Stimulated activated CD8-positive, alpha-beta memory T cell treated with anti-CD3 and anti-CD28 coated beads, Interleukin-15, amount 100 ng/mL, for 1 hour (primary cell): ENCODE results near the gene FUT8.

ENCODE experiments used
- DNase-seq: peaks from one replicate; pipeline ENCODE4 v3.0.0-alpha.2; 2020; ENCODE audit warnings: low read depth

The FUT8 gene

DNA sequence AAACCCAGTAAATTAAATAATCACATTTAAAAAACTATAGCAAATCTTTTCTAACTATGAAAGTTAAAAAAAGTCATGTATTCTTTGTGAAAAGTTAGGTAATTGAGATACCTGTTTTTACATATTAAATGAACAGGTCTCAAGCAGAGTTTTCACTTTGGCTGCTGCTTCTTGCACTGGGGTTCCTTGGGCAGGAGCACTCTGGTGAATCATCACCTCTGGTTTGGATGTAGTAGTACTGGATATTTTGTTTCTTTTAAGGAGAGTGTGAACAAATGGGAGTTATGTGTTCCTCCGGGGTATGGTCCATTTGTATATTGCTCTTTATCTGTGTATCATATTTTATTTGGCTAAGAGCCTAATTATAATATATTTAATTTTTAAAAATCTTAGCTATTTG lies 82.7 kb downstream of the FUT8 start:
- DNase-seq: no peak

GRCh38 chr14:65496178-65496993 lies 83.9 kb downstream of the FUT8 start:
- no peak for DNase-seq

- DNase-seq: no peak
These were observed 86.6 kb downstream of the FUT8 start for GRCh38 chr14:65499138-65499537.

DNA sequence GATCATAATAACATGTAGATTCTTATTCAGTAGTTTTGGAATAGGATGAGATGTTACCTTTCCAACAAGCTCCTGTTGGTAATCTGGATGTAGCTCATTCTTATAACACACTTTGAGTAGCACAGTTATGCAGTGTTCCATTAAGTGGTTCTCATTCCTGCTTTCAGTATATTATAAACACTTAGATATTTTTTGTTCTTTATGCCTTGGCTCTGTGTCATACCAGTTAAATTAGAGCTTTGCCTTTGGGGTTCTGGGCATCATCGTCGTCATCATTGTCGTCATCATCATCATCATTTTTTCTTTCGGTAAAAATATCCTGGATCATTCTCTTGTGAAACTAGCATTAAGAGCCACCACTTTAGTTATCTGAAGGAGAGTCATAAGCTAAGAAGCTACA lies 87.5 kb downstream of the FUT8 start:
- DNase-seq: no peak

GRCh38 chr14:65501328-65501727 lies 88.8 kb downstream of the FUT8 start:
- no peak for DNase-seq

- DNase-seq: no peak
These were observed 90.2 kb downstream of the FUT8 start for GRCh38 chr14:65502676-65503124.

- no peak for DNase-seq
These were observed 91.2 kb downstream of the FUT8 start for GRCh38 chr14:65503771-65504170.

DNA sequence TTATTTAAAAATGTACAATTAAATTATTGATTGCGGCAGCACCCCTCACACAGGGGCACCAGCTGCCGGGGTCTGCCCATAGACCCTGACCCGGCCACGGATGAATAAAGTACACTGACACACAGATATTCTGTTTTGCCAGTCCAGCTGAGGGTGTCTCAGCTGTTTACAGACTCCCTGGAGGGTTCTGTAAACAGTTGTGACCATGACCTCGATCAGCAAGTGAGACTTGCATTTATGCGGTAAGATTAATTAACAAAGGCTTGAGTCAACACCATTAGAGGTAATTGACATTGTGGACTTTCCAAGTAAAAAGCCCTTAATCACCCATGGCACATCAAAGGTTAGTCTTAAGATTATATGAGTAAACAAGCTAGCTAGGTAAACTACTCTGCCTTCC lies 94.3 kb downstream of the FUT8 start:
- DNase-seq: no peak

DNA sequence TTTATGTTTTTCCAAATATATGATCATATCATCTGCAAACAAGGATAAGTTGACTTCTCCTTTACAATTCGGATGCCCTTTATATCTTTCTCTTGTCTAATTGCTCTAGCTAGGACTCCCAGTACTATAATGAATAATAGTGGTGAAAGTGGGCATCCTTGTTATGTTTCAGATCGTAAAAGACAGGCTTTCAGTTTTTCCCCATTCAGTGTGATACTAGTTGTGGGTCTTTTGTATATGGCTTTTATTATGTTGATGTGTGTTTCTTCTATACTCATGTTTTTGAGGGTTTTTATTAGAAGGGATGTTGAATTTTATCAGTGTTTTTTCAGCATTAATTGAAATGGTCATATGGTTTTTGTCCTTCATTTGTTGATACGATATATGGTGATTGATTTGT lies 97.3 kb downstream of the FUT8 start:
- no peak for DNase-seq

DNA sequence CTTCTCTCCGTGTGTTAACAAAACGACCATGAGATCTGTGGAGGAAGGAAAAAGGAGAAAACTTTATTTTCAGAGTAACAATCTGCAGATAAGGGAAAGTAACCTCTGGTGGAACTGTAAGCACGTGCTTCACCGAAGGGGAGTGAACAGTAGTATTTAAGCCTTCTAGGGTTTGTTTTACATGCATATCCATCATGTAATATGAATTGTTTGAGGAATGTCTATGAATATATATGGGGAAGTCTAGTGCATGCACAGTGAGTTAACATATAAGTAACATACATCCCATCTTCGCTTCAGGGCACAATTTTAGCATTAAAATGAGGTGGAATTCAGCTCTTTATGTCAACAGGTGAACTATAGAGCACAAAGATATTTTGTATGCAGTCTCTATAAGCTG lies 101.1 kb downstream of the FUT8 start:
- DNase-seq: no peak

DNA sequence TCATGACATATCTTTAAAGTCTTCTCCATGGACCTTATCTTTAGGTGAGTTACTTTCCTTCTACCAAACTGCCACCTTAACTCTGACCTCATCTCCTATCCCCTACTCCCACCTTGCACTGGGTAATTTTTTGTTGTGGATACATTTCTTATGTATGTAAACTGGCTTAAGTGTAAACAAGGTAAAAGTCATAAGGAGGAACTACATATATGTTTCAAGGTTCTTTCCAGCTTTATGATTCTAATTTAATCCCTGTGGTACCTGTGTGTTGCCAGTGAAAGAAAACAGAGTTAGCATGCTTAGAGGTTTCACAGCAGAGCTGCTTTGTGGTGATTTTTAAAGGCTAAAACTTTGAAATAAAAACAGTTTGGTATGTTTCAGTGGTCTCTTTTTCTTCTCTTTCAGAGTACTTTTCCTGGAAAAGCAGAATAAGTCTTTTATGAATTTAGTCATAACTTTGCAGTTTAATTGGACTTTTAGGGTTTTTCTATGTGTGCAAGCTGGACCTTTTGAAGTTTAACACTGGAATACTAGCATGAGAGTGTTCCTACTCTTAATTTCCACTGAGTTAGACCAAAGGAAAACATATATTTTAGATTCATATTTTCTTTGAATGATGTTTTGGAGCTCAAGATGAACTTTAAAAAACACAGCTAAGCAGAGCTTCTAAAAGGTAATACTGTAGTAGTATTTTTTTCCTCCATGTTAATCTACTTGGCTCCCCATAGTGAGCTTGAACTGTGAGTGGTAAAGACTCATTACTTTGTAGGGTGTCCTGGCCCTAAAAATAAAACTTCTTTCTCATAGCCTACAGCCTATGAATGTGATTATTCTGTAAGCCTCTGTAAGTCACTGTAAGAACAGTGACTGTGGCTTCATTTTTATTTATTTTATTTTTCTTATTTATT lies 105.4 kb downstream of the FUT8 start:
- no peak for DNase-seq

- DNase-seq: no peak
These were observed 115.5 kb downstream of the FUT8 start for GRCh38 chr14:65528069-65528468.

GRCh38 chr14:65531148-65531547 lies 118.6 kb downstream of the FUT8 start:
- DNase-seq: no peak

GRCh38 chr14:65533736-65534404 lies 121.3 kb downstream of the FUT8 start:
- DNase-seq: no peak

GRCh38 chr14:65536781-65537423 lies 124.4 kb downstream of the FUT8 start:
- no peak for DNase-seq

GRCh38 chr14:65548878-65549277 lies 136.3 kb downstream of the FUT8 start:
- no peak for DNase-seq

DNA sequence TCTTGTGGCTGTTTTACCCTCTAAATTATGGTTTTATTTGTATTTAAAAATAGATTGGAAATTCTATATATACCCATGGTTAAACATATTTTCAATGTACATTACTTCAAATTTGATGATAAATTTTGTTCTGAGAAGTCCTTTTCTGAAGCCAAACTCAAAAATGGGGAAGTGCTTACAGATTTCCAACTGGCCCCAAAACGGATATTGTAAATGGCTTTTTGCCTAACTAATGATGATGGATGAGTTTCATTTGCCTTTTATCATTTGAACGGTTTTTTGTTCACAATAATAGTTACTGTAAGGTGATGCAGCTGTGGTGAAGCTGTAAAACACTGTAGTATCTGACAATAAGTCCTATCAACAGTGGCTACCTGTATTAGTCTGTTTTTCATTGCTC lies 136.9 kb downstream of the FUT8 start:
- no peak for DNase-seq

GRCh38 chr14:65550779-65551643 lies 138.5 kb downstream of the FUT8 start:
- no peak for DNase-seq

DNA sequence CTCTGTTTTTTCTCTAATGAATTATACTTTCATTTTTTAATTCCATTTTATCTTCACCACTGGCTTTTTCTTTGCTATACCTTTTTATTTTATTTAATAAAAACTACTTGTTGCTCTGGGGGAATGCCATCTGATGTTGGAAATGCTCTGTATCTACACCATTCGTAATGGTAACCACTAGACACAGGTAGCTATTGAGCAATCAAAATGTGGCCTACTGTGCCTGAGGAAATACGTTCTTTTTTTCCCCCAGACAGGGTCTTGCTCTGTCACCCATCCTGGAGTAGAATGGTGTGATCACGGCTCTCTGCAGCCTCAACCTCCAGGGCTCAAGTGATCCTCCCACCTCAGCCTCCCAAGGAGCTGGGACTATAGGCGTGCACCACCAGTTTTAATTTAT lies 140.2 kb downstream of the FUT8 start:
- no peak for DNase-seq

- DNase-seq: no peak
These were observed 142.3 kb downstream of the FUT8 start for GRCh38 chr14:65554837-65555236.

DNA sequence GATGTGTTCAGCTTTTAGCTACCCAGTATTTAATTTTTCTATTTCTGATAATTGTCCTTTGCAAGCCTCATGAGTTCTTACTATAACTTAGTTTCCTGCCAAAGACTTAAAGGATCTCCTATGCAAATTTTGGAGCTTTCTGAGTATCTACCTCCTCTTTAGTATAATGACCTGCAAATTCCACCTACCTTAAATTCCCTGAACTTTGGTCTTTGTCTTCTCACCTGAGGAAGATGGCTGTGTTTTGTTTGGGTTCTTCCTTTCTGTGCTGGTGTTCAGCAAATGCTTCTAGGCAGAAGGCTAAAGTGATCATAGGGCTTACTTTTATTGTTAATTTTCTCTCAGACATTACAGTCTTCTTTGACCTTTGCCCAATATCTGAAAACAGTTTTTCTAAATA lies 142.8 kb downstream of the FUT8 start:
- no peak for DNase-seq
